Endodermal cell (in vitro differentiated cells): ENCODE data around the gene RPL38. TPM values are rescaled to one million over a fixed set of nuclear protein-coding genes. Genes with fewer than 3 reads are reported as not detected.

Experiments used
- DNase-seq: peaks from one replicate; pipeline ENCODE4 v3.0.0-alpha.2; 2017
- H3K27ac ChIP-seq: 2 replicates; pipeline ENCODE4 v1.5.1; 2013; ENCODE audit warnings: mild to moderate bottlenecking, low read depth, low read length, moderate library complexity
- H3K27me3 ChIP-seq: 2 replicates; pipeline ENCODE4 v1.6.1; 2013; ENCODE audit warnings: mild to moderate bottlenecking, low read length, moderate library complexity; ENCODE audit not compliant: insufficient read depth, control insufficient read depth, poor library complexity, severe bottlenecking
- H3K36me3 ChIP-seq: 2 replicates; pipeline ENCODE4 v1.7.0; 2013; ENCODE audit warnings: mild to moderate bottlenecking, low read length, moderate library complexity; ENCODE audit not compliant: control insufficient read depth, insufficient read depth
- H3K4me1 ChIP-seq: one replicate; pipeline ENCODE4 v1.7.0; 2013; ENCODE audit warnings: low read length; ENCODE audit not compliant: control insufficient read depth, insufficient read depth
- H3K4me3 ChIP-seq: 2 replicates; pipeline ENCODE4 v1.5.1; 2013; ENCODE audit warnings: mild to moderate bottlenecking, low read length, moderate library complexity
- H3K9ac ChIP-seq: 2 replicates; pipeline ENCODE4 v1.6.1; 2013; ENCODE audit warnings: mild to moderate bottlenecking, low read length, moderate library complexity; ENCODE audit not compliant: poor library complexity, severe bottlenecking; ENCODE audit errors: extremely low read depth
- H3K9me3 ChIP-seq: 2 replicates; pipeline ENCODE4 v1.6.1; 2013; ENCODE audit warnings: mild to moderate bottlenecking, low read length, moderate library complexity; ENCODE audit not compliant: control insufficient read depth
- H3K27ac Mint-ChIP-seq: 2 replicates; pipeline ENCODE4 v1.8.0; 2020; ENCODE audit warnings: mixed read lengths
- H3K27me3 Mint-ChIP-seq: 2 replicates; pipeline ENCODE4 v1.8.0; 2021; ENCODE audit warnings: mild to moderate bottlenecking, mixed read lengths; ENCODE audit not compliant: insufficient read depth
- H3K36me3 Mint-ChIP-seq: 2 replicates; pipeline ENCODE4 v1.8.0; 2020; ENCODE audit warnings: low read depth, mixed read lengths
- H3K4me1 Mint-ChIP-seq: 2 replicates; pipeline ENCODE4 v1.8.0; 2020; ENCODE audit warnings: mixed read lengths
- H3K4me3 Mint-ChIP-seq: 2 replicates; pipeline ENCODE4 v1.8.0; 2020; ENCODE audit warnings: mild to moderate bottlenecking, moderate library complexity, mixed read lengths
- H3K9me3 Mint-ChIP-seq: 2 replicates; pipeline ENCODE4 v1.8.0; 2020; ENCODE audit warnings: mild to moderate bottlenecking, mixed read lengths
- WGBS, 2 experiments: methylation state at CpG; one replicate each; pipeline versions ENCODE4 v1.1.5 to v1.1.7; 2013; ENCODE audit warnings: missing lambda C conversion rate in 2 of 2, mixed read lengths in 1 of 2; ENCODE audit not compliant: insufficient coverage in 1 of 2, insufficient read length in 1 of 2; 5-methylcytosine and 5-hydroxymethylcytosine counted together
- total RNA-seq, 2 donors: library from RNA; stranded (reverse); fragmentation: NEBNext Ultra II Directional in 1 of 2; extraction: Animal tissue kit (Norgen Biotek cat#: 25700) in 1 of 2; gene quantifications; 2 replicates in 1 of 2; 3 replicates in 1 of 2; pipeline ENCODE4 v1.2.1, GENCODE V29; 2021
- TF ChIP-seq, protein P1 (sequence below): fragments of 200-600 bp; sonication (generic); conservative IDR thresholded peaks from 2 replicates; pipeline ENCODE4 v1.5.0; 2021; ENCODE audit warnings: antibody characterized with exemption, mild to moderate bottlenecking

The RPL38 gene
- total RNA-seq, 2 donors from 2014 or later, result 1,155 to 1,199 TPM

DNA sequence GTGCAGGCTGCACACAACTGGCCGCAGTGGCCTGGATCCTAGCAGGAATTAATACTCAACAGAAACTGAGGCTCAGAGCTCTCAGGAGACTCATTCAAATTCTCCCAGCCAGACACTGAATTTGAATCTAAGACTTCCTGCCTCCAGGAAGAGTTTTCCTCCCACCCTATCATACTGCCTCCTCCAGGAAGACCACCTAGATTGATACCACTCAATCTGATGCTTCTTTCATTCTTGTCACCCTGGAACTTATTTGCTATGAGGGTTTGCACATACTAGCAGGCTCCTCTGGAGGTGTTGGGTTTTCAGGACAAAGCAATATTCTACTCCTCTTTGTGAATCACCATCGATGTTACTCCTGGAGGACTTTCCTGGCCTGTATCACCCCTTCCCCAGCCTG, 5.7 kb upstream of the RPL38 start:
- Histone ChIP-seq H3K36me3 (no peaks in the 10 kb centered on the region), H3K9me3 (no peaks in the 10 kb centered on the region), H3K9ac (no peak overlapping the region), H3K27me3 (peaks cover 17% of the 10 kb centered on the region), H3K4me3 (no peak overlapping the region), H3K4me1 (no peaks in the 10 kb centered on the region), H3K27ac (no peak overlapping the region)
- 88 to 100% methylated on average over 2 of the region's 2 CpGs for WGBS, 2 experiments
- DNase-seq, result no peak
- Mint-ChIP-seq H3K27me3 (peaks cover 34% of the 10 kb centered on the region), H3K4me3 (no peak overlapping the region), H3K36me3 (no peaks in the 10 kb centered on the region), H3K4me1 (peaks cover 2% of the 10 kb centered on the region), H3K27ac (no peak overlapping the region), H3K9me3 (no peaks in the 10 kb centered on the region)
- TF ChIP-seq, protein P1, sequence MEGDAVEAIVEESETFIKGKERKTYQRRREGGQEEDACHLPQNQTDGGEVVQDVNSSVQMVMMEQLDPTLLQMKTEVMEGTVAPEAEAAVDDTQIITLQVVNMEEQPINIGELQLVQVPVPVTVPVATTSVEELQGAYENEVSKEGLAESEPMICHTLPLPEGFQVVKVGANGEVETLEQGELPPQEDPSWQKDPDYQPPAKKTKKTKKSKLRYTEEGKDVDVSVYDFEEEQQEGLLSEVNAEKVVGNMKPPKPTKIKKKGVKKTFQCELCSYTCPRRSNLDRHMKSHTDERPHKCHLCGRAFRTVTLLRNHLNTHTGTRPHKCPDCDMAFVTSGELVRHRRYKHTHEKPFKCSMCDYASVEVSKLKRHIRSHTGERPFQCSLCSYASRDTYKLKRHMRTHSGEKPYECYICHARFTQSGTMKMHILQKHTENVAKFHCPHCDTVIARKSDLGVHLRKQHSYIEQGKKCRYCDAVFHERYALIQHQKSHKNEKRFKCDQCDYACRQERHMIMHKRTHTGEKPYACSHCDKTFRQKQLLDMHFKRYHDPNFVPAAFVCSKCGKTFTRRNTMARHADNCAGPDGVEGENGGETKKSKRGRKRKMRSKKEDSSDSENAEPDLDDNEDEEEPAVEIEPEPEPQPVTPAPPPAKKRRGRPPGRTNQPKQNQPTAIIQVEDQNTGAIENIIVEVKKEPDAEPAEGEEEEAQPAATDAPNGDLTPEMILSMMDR, result no peak

DNA sequence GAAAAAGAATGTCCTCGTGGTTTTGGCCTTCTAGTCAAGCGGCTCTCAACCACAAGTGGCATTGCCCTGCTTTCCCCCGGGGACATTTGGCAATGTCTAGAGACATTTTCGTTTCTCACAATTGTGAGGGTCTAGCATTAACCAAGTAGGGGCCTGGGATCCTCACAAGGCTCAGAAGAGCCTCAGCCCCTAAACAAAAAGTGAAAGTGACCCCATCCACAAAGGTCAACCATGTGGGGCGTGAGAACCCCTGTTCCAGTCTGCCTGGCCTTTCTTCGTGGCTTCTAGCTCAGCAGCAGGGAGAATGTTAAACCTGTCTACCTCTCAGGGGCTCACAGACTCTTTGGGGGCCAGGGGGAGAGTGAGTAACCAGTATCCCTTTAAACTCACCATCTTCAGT, 4.8 kb upstream of the RPL38 start:
- Histone ChIP-seq H3K27me3 (peaks cover 17% of the 10 kb centered on the region), H3K4me3 (no peak overlapping the region), H3K27ac (no peak overlapping the region), H3K36me3 (no peaks in the 10 kb centered on the region), H3K4me1 (no peaks in the 10 kb centered on the region), H3K9me3 (no peaks in the 10 kb centered on the region), H3K9ac (no peak overlapping the region)
- peaks cover 3% of the 10 kb centered on the region for H3K36me3 Mint-ChIP-seq
- H3K9me3 Mint-ChIP-seq, result no peaks in the 10 kb centered on the region
- H3K27me3 Mint-ChIP-seq, result peaks cover 34% of the 10 kb centered on the region
- no peak for DNase-seq
- TF ChIP-seq, protein P1, result no peak
- peaks cover 2% of the 10 kb centered on the region for H3K4me1 Mint-ChIP-seq
- H3K27ac Mint-ChIP-seq, result no peak overlapping the region
- H3K4me3 Mint-ChIP-seq, result no peak overlapping the region
- WGBS, 2 experiments, result 85 to 89% methylated on average over 5 to 6 of the region's 6 CpGs

DNA sequence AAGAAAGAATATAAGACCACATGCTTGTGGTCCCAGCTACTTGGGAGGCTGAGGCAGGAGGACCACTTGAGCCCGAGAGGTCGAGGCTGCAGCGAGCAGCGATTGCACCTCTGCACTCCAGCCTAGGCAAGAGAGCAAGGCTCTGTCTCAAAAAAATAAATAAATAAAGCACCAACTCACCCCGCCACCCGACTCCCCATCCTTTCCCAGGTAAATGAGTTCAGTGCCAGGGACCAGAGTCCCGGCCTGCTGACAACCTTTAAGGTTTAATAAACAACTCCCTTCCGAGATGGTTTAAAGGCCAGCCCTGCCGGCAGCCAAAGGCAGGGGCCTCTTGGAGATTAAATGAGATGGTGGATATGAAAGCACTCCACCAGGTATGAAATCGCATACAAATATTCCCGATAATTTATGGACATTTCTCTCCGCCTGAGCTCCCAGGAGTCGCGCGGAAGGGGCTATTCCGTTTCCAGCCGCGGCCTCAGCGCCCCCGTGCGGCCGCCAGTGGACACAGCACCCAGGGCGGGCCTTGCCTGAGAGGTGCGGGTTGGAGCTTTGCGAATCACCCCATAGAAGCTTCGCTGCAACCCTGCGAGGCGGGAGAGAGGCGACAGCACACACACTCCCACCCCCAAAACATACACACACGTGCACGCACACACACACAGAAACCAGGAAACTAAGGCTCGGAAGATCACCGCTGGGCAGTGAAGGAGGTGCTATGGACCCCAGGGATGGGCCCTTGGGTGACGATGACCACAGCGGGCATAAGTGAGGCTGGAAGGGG, 4.0 kb upstream of the RPL38 start:
- H3K9me3 Mint-ChIP-seq, result no peaks in the 10 kb centered on the region
- peaks cover 8% of the 10 kb centered on the region for H3K36me3 Mint-ChIP-seq
- H3K27me3 ChIP-seq, result peaks cover 17% of the 10 kb centered on the region
- H3K27me3 Mint-ChIP-seq, result peaks cover 31% of the 10 kb centered on the region
- no peak overlapping the region for H3K4me3 ChIP-seq
- H3K36me3 ChIP-seq, result peaks cover 7% of the 10 kb centered on the region
- peaks cover 2% of the 10 kb centered on the region for H3K4me1 Mint-ChIP-seq
- TF ChIP-seq, protein P1, result peak; percentile 99
- no peaks in the 10 kb centered on the region for H3K9me3 ChIP-seq
- peak; percentile 97 for DNase-seq
- no peak overlapping the region for H3K27ac ChIP-seq
- no peak overlapping the region for H3K27ac Mint-ChIP-seq
- peaks cover under 1% of the 10 kb centered on the region for H3K4me1 ChIP-seq
- 34 to 89% methylated on average over 8 to 35 of the region's 35 CpGs for WGBS, 2 experiments
- no peak overlapping the region for H3K4me3 Mint-ChIP-seq
- H3K9ac ChIP-seq, result no peak overlapping the region
